Activated T-cell treated with anti-CD3 and anti-CD28 coated beads for 48 hours (primary cell): ENCODE measurements around the gene MMP24OS.

Source experiments
- DNase-seq: peaks from one replicate; pipeline ENCODE4 v3.0.0-alpha.2; 2020; ENCODE audit warnings: low read depth

MMP24OS gene

DNA sequence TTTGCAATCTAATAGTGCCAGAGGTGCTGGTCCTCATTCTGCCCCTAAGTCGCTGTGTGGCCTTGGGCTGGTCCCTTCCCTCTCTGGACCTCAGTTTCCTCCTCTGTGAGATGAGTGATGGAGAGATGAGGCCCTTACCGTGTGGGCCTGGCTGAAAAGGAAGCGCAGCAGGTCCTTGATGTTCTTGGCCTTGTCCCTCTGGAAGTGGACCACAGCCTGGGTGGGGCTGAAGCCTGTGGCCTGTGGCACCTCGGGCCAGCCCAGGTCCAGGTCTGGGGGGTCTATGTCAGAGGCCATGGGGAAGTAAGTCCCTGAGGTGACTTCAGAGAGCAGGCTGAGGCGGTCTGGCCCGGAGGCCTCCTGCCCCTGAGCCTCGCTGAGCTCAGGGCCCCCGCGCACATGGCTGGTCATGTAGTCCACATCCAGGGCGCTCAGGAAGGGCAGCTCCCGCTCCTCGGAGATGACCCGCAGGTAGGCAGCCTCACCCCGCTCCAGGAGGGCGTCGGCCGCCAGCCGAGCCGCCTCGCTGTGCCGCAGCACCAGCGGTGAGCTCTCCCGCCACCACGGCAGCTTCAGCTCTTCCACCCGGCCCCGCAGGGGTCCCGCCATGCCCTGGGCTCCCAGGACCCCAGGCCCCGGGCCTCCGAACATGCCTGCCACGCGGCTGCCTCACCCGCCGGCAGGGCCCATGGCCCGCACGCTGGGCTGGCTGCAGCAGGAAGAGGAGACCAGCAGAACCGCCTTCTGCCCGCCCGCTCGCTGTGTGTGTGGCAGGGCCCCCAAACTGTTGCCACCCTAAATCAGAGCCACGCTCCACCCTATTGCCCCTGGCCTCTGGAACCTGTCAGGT, 14.0 kb upstream of the MMP24OS start, which contains the start of gene FAM83C:
FAM83C (minus strand) TSS at position 772 of the 850 bp plus-strand sequence; CDS start at position 651, 121 bp downstream.
- no peak for DNase-seq

DNA sequence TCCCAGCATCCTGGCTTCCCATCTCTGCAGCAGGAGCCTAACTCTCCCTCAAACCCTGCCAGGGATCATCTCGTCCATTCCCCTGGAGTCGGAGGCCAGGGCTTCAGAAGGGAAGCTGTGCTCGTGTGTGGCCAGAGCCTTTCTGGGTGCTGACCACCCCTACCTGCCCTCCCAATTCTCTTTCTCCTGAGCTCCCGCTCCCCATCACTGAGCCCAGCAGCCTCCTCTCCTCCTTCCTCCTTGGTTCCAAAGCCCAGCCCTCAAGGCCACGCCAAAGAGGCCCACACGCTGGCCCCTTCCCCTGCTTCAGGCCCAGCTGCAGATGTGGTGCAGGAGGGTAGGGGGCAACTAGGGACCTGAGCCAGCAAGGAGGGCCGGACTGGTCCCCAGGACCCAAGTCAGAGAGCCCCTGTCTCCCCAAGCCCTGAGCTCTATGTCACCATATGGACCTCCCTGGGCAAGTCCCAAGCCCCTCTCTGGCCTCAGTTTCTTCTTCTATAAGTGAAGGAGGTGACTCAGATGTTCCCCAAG, 13.0 kb upstream of the MMP24OS start:
- no peak for DNase-seq

DNA sequence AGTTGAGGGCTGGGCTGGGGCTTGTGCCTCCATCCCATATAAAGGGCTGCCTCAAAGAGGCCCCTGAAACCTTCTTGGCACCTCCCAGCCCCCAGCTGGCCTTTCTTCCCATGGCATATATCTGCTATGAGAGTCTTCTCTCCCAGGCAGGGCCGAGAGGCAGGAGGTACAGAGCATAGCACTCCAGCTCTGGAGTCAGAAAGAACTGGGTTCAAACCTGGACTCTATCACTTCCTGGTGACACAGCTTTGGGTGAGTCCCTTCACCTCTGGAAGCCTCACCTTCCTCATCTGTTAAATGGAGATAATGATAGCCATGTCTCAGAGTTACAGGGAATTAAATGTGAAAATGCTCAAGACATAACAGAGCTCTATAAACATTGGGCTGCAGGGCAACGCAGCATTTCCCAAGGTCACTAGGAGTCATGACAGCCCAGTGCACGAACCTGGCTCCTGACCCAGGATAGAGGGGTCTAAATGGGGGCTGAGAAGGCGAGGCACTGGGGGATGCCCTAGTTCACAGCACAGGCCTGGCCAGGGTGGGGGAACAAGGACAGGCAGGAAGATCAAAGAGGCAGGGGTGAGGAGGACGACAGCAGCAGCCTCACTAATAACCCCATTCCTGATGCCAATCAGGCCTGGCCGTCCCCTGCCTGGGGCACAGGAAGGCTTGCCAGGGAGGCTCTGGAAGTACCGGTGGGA, 12.4 kb upstream of the MMP24OS start:
- no peak for DNase-seq

DNA sequence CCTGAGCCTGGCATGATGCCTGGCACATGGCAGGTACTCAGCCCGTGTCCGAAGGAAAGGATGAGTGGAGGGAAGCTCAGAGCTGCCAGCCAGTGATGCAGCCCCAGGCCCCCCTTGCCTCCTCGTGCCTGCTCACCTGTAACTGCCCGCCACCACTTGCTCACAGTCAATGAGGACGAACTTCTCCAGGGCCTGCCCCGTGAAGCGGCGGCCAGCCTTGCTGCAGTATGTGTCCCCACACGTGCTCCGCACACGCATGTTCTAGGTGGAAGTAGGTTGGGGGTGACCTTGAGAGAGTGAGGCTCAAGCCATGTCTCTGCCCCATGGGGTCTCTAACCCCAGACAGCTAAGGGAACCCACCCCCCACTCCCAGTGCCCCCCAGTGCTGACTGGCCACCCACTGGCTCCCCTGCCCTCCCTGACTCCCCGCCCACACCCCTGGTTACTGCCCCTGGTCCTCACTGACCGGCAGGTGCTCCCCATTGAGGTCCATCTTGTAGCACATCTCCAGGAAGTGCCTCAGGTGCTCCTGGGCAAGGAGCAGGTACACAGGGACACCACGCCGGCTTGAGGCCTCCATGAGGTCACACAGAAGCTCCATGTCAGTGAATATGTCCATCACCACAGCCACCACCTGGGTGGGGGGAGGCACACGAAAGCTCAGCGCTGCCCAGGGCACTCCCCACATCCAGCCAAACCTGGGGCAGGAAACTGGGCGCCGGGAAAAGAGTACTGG, 10.6 kb upstream of the MMP24OS start:
- no peak for DNase-seq

DNA sequence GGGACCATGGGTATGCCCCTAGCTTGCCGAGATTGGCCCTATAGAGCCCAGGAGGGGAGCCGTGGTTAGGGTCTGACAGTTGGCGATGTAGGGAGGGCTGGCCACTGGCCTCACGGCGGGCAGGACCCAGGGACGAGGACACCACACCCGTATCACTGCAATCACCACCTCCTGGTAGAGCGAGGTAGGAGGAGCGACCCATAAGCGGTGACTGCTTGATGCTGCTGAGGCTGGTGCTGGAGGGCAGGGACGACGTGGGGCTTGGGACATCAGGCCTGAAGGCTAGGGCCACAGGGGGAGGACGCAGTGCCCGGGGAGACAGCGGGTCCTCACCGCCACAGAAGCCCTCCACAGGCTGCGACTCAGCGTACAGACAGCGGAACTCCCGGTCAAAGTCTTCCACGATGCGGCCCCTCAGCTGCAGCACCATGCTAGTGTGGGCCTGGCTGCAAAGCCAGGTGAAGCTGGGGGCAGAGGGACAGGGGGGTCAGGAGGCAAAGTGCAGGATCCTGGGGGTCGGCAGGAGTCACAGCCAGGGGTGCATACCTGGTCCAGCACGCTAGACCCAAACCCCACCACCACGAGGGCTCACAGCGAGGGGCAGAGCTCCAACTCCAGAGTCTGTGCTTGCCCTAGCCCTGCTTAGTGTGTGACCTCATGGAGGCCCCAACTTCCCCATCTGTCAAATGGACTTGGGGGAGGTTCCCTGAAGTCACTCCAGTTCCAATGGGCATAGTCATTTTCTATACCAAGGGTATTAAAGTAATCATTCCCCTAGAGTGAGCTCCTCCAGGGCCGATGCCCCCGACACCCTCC, 9.8 kb upstream of the MMP24OS start:
- DNase-seq = no peak

DNA sequence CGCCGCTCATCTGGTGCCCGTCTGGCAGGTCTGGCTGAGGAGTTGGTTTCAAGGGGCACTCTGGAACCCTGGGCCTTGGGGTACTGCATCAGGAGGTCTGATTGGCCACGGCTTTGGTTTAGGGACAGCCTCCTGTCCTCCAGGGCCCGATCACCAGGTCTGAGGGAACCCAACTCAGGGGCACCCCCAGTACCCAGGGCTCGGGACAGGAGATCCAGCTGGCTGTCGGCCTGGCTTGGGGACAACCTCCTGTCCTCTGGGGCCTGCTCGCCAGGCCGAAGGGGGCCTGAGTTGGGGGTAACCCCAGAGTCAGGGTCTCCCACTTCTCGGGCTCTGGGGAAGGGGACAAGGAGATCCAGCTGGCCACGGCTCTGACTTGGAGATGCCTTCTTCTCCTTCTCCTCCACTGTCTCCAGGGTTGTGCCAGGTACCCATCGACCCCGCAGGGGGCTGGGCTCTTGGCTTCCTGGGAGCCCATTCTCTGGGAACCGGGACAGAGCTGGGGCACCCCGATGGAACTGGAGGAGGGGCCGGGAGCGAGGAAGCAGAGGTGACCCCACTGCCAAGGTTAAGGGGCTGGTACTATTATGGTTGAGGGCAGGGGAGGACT, 9.1 kb upstream of the MMP24OS start:
- no peak for DNase-seq

DNA sequence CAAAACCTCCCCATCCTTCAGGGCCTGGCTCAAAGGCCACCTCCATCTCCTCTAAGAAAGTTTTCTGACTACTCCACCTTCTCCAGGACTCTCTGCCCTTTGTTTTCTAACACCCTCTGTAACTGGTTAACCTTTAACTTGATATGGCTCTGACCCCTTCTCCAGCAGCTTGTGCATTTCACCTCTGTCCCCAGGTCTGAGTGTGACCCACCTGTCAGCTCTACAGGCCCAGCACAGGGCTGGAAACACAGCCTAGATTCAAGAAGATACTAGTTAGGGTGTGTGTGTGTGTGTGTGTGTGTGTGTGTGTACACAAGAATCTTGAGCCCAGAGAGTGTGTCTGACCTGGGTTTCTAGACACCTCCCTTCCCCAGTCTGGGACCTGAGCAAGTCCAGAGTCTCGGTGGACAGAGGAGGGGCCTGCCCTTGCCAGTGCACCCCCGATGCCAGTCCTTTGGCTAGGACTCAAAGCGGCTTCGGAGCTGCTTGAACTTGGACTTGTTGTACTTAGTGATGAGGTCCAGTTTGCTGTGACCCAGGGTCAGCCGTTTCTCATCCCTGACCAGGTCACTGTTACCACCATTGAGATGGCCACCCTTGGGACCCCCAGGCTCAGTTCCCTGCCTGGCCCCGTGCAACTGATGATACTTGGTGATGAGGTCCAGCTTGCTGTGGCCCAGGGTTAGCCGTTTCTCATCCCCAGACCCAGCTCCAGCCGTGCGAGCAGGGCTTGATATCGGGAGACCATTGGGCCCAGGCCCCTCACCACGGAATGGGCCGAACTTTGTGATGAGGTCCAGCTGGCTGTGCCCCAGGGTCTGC, 8.4 kb upstream of the MMP24OS start:
- DNase-seq = no peak

DNA sequence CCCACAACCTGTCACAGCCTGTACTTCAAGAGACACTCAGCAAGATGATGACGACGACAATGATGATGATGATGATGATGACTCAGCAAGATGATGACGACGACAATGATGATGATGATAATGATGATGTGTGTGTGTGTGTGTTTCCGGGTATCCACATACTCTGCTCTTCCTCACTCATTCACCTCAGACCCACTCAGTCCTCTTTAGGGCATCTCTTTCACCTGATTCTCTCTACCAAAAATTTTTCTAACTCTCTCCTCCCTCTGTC, 7.8 kb upstream of the MMP24OS start:
- no peak for DNase-seq

DNA sequence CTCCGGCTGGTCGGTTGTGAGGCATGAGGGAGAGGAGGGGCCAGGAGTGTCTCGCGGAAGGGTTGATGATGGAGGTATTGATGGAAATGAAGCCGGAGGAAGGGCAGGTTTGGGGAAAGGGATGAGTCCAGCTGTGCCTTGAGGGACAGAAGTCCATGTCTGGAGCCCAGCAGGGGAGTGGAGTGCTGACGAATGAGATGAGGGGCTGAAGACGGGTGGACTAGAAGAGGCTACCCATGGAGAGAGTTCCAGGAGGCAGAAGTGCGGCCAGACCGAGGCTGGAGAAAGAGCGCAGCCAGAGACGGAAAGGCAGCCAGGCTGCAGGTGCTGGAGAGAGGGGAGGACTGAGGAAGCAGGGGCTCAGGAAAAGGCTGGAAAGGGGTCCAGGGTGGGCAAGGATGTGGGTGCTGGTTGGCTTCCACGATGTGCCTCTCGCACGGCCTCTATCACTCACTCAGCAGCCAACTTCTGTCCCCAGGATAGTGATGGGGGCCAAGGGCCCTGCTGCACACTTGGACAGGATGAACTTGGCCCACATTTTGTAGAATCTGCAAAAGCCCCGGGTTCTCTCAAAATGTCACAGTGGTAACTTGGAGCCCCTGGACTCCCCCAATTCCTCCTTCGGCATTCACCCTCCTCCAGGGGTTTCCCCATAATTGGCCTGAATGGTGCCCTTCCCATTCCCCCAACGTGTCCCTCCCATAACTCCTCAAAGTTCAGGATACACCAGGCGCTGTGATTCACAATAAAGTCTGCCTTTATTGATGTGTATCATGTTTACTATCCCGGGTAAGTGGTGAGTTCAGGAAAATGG, 7.3 kb upstream of the MMP24OS start:
- no peak for DNase-seq

DNA sequence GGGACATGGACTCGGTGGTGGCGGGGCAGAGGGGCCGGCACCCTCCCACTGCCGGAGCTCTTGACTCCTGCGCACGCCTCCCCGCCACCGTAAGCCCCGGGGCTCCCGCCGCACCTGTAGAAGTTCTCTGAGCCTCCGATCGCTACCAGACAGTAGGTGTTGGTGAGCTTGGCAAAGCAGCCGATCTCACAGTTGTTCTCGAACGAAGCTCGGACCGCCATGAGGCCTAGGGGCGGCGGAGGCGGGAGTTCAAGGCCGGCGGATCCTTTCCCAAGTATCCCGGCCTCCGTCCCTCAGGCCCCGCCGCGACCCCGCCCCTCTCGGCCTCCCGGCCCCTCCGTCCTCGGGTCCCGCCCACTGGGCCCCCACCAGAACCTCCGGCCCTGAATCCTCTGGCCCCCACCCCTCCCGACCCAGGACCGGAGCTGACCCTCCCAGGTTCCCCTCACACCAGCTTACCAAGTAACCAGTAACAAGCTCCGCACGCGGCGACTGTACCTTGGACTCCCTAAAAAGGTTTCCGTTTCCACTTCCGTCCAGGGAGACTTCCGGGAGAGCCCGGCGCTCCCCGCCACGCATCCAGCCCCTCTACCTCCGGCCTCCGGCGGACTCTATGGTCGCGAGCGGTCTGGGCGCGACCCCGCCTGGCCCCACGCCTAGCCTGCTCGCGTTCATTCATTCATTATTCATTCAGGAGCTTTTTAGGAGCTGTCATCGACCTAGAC, 6.5 kb upstream of the MMP24OS start, which contains the start of gene EIF6:
EIF6 (minus strand) TSS at position 506 of the 725 bp plus-strand sequence; CDS start at position 221, 285 bp downstream.
- peak; percentile 79 for DNase-seq

DNA sequence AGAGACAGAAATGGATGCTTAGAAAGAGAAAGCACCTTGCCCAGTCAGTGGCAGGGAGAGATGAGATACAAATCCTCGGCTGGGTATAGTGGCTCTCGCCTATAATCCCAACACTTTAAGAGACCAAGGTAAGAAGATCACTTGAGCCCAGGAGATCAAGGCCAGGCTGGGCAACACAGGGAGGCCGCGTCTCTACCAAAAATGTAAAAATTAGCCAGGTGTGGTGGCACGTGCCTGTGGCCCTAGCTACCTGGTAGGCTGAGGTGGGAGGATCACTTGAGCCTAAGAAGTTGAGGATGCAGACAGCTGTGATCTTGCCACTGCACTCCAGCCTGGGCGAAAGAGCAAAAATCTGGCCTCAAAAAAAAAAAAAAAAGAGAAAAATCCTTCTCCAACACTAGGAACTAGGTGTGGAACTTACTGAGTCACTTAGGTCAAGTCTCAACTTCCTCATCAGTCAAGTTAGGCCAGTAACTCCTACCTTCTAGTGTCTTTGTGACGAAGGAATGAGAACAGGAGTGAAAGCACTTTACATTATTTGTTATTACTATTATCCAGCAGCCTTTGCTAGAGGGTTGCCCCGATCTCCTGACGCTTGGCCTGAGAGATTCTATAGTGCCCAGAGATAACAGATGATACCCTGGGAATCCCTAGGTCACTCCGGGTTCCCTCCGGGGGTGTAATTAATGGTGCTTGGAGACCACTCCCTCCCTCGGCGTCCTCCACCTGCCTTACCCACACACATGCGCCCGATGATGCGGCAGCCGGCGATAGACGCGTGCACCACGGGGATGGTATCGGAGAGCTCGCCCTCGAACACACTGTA, 5.7 kb upstream of the MMP24OS start:
- DNase-seq = no peak

DNA sequence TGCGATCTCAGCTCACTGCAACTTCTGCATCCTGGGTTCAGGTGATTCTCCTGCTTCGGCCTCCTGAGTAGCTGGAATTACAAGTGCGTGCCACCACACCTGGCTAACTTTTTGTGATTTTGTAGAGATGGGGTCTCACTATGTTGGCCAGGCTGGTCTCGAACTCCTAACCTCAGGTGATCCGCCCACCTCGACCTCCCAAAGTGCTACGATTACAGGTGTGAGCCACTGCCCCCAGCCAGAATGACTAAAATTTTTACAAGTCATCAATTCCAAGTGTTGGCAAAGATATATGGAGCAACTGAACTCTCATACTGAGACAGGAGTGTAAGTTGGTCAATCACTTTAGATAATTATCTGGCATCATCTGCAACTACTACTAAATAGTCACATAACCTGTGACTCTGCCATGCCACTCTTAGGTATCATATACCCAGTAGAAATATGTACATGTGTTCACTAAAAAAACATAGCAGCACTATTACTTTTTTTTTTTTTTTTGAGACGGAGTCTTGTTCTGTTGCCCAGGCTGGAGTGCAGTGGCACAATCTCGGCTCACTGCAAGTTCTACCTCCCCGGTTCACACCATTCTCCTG, 3.7 kb upstream of the MMP24OS start:
- DNase-seq = no peak

DNA sequence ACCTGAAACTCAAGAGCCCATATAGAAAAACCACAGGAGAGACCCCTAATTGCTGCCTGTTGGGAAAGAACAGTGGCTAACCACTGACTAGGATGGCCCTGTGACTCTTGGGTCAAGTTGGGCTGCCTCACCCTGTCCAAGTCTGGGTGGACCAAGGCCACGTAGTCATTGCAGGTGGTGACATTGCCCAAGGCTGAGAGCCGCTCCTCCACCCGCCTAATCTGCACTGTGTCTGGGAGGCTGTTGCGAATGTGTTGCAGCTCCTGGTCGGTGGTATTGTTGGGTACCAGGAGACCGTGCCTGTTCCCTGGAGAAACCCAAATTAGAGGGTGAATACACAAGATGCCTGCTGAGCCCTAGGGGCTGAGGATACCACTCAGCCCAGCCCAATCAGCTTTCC, 2.6 kb upstream of the MMP24OS start:
- no peak for DNase-seq

DNA sequence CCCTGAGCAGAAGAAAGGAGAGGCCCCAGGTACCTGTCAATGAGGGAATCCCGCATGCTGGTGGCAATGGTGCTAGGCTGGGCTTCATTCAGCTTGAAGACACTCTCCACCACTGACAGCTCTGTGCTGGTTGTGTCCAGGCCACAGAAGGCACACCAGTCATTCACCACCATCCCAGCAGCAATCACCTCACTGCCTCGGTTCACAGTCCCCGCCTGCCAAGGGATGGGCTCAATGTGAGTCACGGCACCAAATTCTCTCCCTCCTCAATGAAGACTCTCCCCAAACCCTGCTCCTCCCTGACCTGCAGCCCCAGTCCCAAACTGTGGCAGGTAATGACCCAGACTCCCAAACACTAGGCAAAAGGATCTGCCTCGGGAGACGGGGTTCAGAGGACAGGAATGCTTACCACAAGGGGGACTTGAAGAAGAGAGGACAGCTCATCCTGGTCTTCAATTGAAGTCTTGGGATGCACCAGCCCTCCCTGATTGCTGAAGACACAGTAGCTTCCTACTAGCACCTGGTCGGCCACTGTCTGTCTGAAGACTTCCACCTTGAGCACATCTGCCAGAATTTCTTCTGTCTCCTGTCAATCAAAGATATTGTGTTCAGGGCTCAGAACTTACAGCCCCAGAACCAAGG, 1.7 kb upstream of the MMP24OS start:
- DNase-seq = no peak

DNA sequence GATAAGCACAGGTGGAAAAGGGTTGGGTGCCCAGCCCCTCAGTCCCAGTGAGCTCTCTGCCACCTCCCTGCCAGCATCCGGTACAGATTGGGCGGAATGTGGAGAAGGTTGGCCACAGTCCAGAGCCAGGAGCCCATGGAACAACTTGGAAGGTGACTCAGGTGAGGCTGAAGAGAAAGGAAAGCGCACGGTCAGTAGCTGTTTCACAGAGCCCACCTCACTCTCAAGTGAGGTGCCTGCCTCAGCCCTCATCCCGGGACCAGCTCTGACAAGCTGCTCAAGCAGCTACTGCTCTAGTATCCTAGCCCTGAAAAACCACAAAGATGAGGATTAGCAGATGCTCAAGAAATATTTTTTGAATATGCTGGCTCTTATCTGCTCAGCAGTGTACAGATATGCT, 1.1 kb upstream of the MMP24OS start:
- DNase-seq = no peak

DNA sequence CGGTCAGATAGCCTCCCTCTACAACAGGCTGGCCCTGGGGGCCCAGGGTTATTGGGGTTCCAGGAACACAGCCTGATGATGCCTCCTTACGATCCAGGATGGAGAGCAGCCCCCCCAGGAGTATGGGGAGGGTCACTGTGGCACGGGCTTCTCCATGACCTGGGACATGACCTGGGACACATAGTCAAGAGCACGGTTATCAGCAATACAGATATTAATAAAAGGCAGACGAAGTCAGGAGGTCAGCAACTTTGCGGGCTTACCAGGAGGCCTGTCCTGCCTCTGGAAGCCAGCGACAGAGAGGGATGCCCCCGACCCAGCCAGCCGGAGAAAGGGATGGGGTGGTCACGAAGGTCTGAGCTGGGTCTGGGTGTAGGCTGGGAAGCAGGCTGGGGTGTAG, 795 bp downstream of the MMP24OS start:
- no peak for DNase-seq

DNA sequence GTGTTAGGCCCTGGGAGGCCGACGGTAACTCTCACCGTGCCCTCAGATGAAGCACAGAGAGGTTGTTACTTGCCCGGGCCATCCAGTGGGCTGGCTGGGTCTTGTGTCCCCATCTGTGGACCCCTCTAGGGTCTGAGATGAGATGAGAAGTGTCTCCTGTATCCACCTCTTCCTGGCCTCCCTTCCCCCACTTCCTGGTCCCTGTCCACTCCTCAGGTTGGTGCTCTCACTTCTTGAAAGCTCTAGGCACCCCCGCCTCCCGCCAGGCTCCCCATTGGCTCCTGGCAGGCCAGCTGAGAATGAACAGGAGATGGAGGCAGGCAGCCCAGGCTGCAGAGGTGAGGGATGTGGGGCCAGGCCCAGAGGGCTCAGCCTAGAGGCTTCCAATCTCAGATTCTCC, 1.5 kb downstream of the MMP24OS start:
- no peak for DNase-seq
